Mammary epithelial cell (primary cell): Measurements from ENCODE around the gene PPP1R1B.

ENCODE experiments used
- CTCF ChIP-seq, 2 donors: IDR thresholded peaks in 1 of 2; conservative IDR thresholded peaks in 1 of 2; 2 replicates each; pipeline ENCODE4 v1.5.1; 2011 to 2012; ENCODE audit warnings: inconsistent platforms in 2 of 2, low read length in 2 of 2, mild to moderate bottlenecking in 2 of 2, control low read depth in 1 of 2, low read depth in 1 of 2; ENCODE audit not compliant: insufficient read depth in 1 of 2; ENCODE audit errors: extremely low read depth in 1 of 2
- EZH2 ChIP-seq: IDR thresholded peaks from 2 replicates; pipeline ENCODE4 v1.6.1; 2012; ENCODE audit warnings: low read length, inconsistent platforms, borderline replicate concordance

- TF ChIP-seq CTCF (conservative IDR thresholded peaks at IDR 0.05 in 1 of 2, IDR thresholded peaks at IDR 0.05 in 1 of 2; ENCODE audit: extremely low read depth in 1 of 2, insufficient read depth in 1 of 2, low read depth in 1 of 2, low read length in 2 of 2): no peak
- TF ChIP-seq EZH2: no peak
Observed at GRCh38 chr17:39674702-39675389, 48.1 kb downstream of the PPP1R1B start.
